Measurements from ENCODE around the gene PXMP4. TPM values are rescaled to one million over a fixed set of nuclear protein-coding genes. Genes with fewer than 3 reads are reported as not detected.

Gene PXMP4
- total RNA-seq, 1 donor = 7.6 TPM

GRCh38 chr20:33673410-33674293, 46.5 kb downstream of the PXMP4 start:
- peak overlapping the region; percentile 79 for H3K4me3 ChIP-seq (ENCODE audit: low read depth, low read length)
- no peak for TF ChIP-seq CTCF (IDR thresholded peaks at IDR 0.05; ENCODE audit: insufficient read depth, low read length)
- DNase-seq (ENCODE audit: low read depth) = peak; percentile 28

- no peak for TF ChIP-seq CTCF (IDR thresholded peaks at IDR 0.05; ENCODE audit: insufficient read depth, low read length)
- peak overlapping the region; percentile 79 for H3K4me3 ChIP-seq (ENCODE audit: low read depth, low read length)
- no peak for DNase-seq (ENCODE audit: low read depth)
Measured at GRCh38 chr20:33673114-33673409, 47.0 kb downstream of the PXMP4 start.

GRCh38 chr20:33672426-33673113, 47.5 kb downstream of the PXMP4 start:
- H3K4me3 ChIP-seq (ENCODE audit: low read depth, low read length) = peak overlapping the region; percentile 79
- TF ChIP-seq CTCF (IDR thresholded peaks at IDR 0.05; ENCODE audit: insufficient read depth, low read length) = no peak
- DNase-seq (ENCODE audit: low read depth) = no peak

- DNase-seq (ENCODE audit: low read depth) = no peak
- TF ChIP-seq CTCF (IDR thresholded peaks at IDR 0.05; ENCODE audit: insufficient read depth, low read length) = no peak
- H3K4me3 ChIP-seq (ENCODE audit: low read depth, low read length) = no peak overlapping the region
Measured at GRCh38 chr20:33671573-33672288, 48.4 kb downstream of the PXMP4 start.

- no peak for TF ChIP-seq CTCF (IDR thresholded peaks at IDR 0.05; ENCODE audit: insufficient read depth, low read length)
- no peak overlapping the region for H3K4me3 ChIP-seq (ENCODE audit: low read depth, low read length)
- no peak for DNase-seq (ENCODE audit: low read depth)
Measured at GRCh38 chr20:33670715-33671499, 49.2 kb downstream of the PXMP4 start.
